K562 (cell line): ENCODE measurements around the gene GAK. TPM values are rescaled to one million over a fixed set of nuclear protein-coding genes. Genes with fewer than 3 reads are reported as not detected.
A peak's percentile ranks its signal among the peaks of the same experiment; 100 is the strongest.

Experiments used
- ATAC-seq: fragments of 200-7000 bp; cut with Tn5 transposase; 3 replicates; pipeline ENCODE4 v1.9.1; 2020; ENCODE audit warnings: moderate library complexity
- BruUV-seq: library from RNA; stranded (reverse); fragments of 400-500 nt; replicated peaks from 2 replicates; lab custom pipeline; 2021; lab: Mats Ljungman, UMichigan
- CTCF ChIA-PET: fragments of 300-600 bp; formaldehyde crosslinking; extraction: SDS; loops from one replicate; lab custom pipeline; 2021; ENCODE audit warnings: low intra/inter-chr PET ratio; lab: Yijun Ruan, JAX
- POLR2A ChIA-PET: fragments of 300-600, 350-650 bp; sonication (Branson Sonifier 250); formaldehyde crosslinking; extraction: SDS; loops from one replicate; lab custom pipeline; 2021; ENCODE audit warnings: antibody characterized with exemption, inconsistent platforms; lab: Yijun Ruan, JAX
- DNase-seq, 4 experiments: peaks; one replicate each; pipeline versions ENCODE4 v3.0.0 to v3.0.0-alpha.2; 2011 to 2018; ENCODE audit warnings: low spot score in 3 of 4, mixed read lengths in 3 of 4; ENCODE audit errors: extremely low read depth in 1 of 4
- FAIRE-seq: peaks from 2 replicates; lab custom pipeline; 2011; peaks lifted over from hg19 to GRCh38; lab: Jason Lieb, UNC
- H2AFZ ChIP-seq: 2 replicates; pipeline ENCODE4 v1.6.0; 2011; ENCODE audit warnings: low read depth, low read length, control low read depth, inconsistent platforms
- H3K27ac ChIP-seq: fragments of 200-600 bp; 3 replicates; pipeline ENCODE4 v1.8.0; 2011; ENCODE audit warnings: low read depth, mild to moderate bottlenecking, control low read depth, inconsistent platforms, low read length, moderate library complexity, mixed read lengths; ENCODE audit errors: extremely low read depth
- H3K27me3 ChIP-seq, 2 experiments: fragments of 300-600 bp in 1 of 2; 2 replicates in 1 of 2; 3 replicates in 1 of 2; pipeline versions ENCODE4 v1.6.0 to v1.8.0; 2011; ENCODE audit warnings: inconsistent platforms in 2 of 2, low read length in 2 of 2, mild to moderate bottlenecking in 1 of 2, mixed read lengths in 1 of 2, moderate library complexity in 1 of 2; ENCODE audit not compliant: control insufficient read depth in 2 of 2, insufficient read depth in 2 of 2
- H3K36me3 ChIP-seq: fragments of 300-600 bp; 3 replicates; pipeline ENCODE4 v1.8.0; 2011; ENCODE audit warnings: mild to moderate bottlenecking, low read length, inconsistent platforms; ENCODE audit not compliant: control insufficient read depth, insufficient read depth
- H3K4me1 ChIP-seq, 2 experiments: fragments of 200-600 bp in 1 of 2; replicated peaks in 1 of 2; 2 replicates in 1 of 2; 3 replicates in 1 of 2; pipeline versions ENCODE4 v1.5.1 to v1.8.0; 2011; ENCODE audit warnings: inconsistent platforms in 2 of 2, low read length in 2 of 2, mild to moderate bottlenecking in 1 of 2, mixed read lengths in 1 of 2, moderate library complexity in 1 of 2; ENCODE audit not compliant: control insufficient read depth in 2 of 2, insufficient read depth in 2 of 2
- H3K4me2 ChIP-seq: 2 replicates; pipeline ENCODE4 v1.6.1; 2011; ENCODE audit warnings: low read length, control low read depth, inconsistent platforms, mixed read lengths; ENCODE audit not compliant: insufficient read depth
- H3K4me3 ChIP-seq: fragments of 200-600 bp; sonication (generic), shearing (Covaris generic); 2 replicates; pipeline ENCODE4 v1.5.1; 2016; ENCODE audit warnings: control low read depth, inconsistent platforms
- H3K79me2 ChIP-seq: fragments of 200-600 bp; 3 replicates; pipeline ENCODE4 v1.8.0; 2011; ENCODE audit warnings: low read length, inconsistent platforms; ENCODE audit not compliant: control insufficient read depth, insufficient read depth
- H3K9ac ChIP-seq, 2 experiments: 2 replicates each; pipeline versions ENCODE4 v1.6.0 to v1.6.1; 2011; ENCODE audit warnings: low read depth in 2 of 2, low read length in 2 of 2, control low read depth in 1 of 2, inconsistent platforms in 1 of 2, mild to moderate bottlenecking in 1 of 2, mixed read lengths in 1 of 2; ENCODE audit not compliant: insufficient read depth in 1 of 2
- H3K9me1 ChIP-seq: one replicate; pipeline ENCODE4 v1.6.0; 2011; ENCODE audit warnings: inconsistent platforms, mild to moderate bottlenecking, low read length, moderate library complexity; ENCODE audit not compliant: control insufficient read depth, insufficient read depth
- H3K9me3 ChIP-seq: replicated peaks from 2 replicates; pipeline ENCODE4 v1.5.1; 2011; ENCODE audit warnings: low read depth, low read length, inconsistent platforms; ENCODE audit not compliant: control insufficient read depth, insufficient read depth
- H4K20me1 ChIP-seq: replicated peaks from 2 replicates; pipeline ENCODE4 v1.6.1; 2011; ENCODE audit warnings: low read length, inconsistent platforms, mixed read lengths; ENCODE audit not compliant: control insufficient read depth, insufficient read depth
- POLR2G ChIP-seq: fragments of 200-400 bp; formaldehyde crosslinking; IDR thresholded peaks from 2 replicates; pipeline ENCODE4 v1.6.1; 2017; ENCODE audit warnings: low read depth, mild to moderate bottlenecking, antibody characterized with exemption, low read length, moderate library complexity
- RBM22 ChIP-seq: fragments of 200-400 bp; formaldehyde crosslinking; IDR thresholded peaks from 2 replicates; pipeline ENCODE4 v1.6.1; 2018; ENCODE audit warnings: low read length, low read depth; ENCODE audit not compliant: poor library complexity, severe bottlenecking
- WGBS: fragments of 100-300 bp; shearing (Covaris generic); methylation state at CpG from one replicate; pipeline ENCODE4 v1.1.6; 2016; ENCODE audit warnings: low coverage, mixed read lengths; ENCODE audit not compliant: insufficient coverage; ENCODE audit errors: missing lambda C conversion rate; 5-methylcytosine and 5-hydroxymethylcytosine counted together
- in situ Hi-C: fragments of 300-500 bp; cut with MboI; formaldehyde crosslinking; loops from 4 replicates; pipeline ENCODE4 v1.15.0; 2018; ENCODE audit warnings: inconsistent platforms, mixed read lengths
- intact Hi-C: fragments of 100-400 bp; cut with micrococcal nuclease; formaldehyde crosslinking; loops from 2 replicates; pipeline ENCODE4 v1.14.2; 2022
- polyA plus RNA-seq, 8 experiments: library from polyadenylated mRNA; depleted of rRNA in 4 of 8; stranded (reverse) in 5 of 8; unstranded in 3 of 8; fragments of >200 nt; fragmentation: Nextera tagmentation in 2 of 8; fragmentation: Illumina TruSeq in 1 of 8; extraction: Ambion mirVana in 2 of 8; extraction: Trizol in 1 of 8; gene quantifications; 2 replicates each; pipeline versions ENCODE4 v1.2.1 to v1.2.3, GENCODE V29; 2011 to 2014; ENCODE audit warnings: inconsistent platforms in 1 of 8, missing spikeins in 1 of 8
- total RNA-seq, 7 experiments: library from RNA; depleted of rRNA in 6 of 7; stranded (reverse); fragments of >200 nt in 6 of 7; fragmentation: Illumina TruSeq in 2 of 7; extraction: Trizol in 2 of 7; gene quantifications; 2 replicates each; pipeline versions ENCODE4 v1.2.1 to v1.2.3, GENCODE V29; 2011 to 2021; ENCODE audit warnings: low replicate concordance in 1 of 7
- TF ChIP-seq, protein P1 (sequence below): fragments of 450-650 bp; formaldehyde crosslinking; IDR thresholded peaks from 2 replicates; pipeline ENCODE4 v1.4.0; 2020; ENCODE audit warnings: mild to moderate bottlenecking, moderate library complexity

GAK gene
- total and polyA plus RNA-seq, 9 of the 15 experiments (the other 6 are each of a cell fraction or from before 2014, with no cell fraction given), result 1.3 to 102 (median 16.2) TPM

DNA sequence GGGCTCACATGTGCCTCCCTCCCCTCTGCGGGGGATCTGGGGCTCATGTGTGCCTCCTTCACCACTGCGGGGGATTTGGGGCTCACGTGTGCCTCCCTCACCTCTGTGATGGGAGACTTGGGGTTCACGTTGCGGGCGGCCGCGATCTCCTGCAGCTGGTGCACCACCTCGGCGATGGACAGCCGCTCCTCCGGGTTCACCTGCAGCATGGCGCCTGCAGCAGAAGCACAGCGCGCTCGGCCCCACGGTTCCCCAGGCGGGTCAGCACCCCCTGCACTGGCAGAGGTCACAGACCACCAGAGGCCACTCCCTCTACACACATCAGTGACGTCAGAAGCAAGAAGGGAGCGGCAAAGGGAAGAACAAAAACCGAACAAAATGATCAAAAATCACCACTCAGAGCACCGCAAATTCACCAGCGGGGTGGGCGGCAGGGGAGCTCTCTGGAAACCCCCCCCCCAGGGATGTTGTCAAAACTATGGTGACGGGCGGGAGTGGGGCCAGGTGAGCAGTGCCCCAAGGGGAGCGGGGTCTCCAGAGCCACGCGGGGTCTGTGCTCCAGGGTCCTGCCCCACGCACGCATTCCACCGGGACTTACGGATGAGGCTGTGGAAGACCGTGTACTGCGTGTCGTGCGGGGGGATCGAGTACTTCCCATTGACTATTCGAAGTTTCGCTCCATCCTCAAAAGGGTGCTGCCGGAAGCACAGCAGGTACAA is 38.7 kb downstream of the GAK start:
- DNase-seq, result no peak
- Histone ChIP-seq H3K4me1 (peaks cover 0 to 24% of the 10 kb centered on the region in 2 experiments; a peak in 2 of 5 replicates), H3K27ac (no peak overlapping the region), H2AFZ (no peak overlapping the region), H3K79me2 (no peaks in the 10 kb centered on the region), H3K9ac (no peak overlapping the region), H3K4me2 (no peak overlapping the region), H3K9me3 (no peaks in the 10 kb centered on the region), H3K4me3 (no peak overlapping the region), H3K36me3 (peaks cover 83% of the 10 kb centered on the region; the same call in 1 of the 3 replicates), H3K9me1 (no peaks in the 10 kb centered on the region), H3K27me3 (no peaks in the 10 kb centered on the region), H4K20me1 (no peaks in the 10 kb centered on the region; the same call in 1 of the 2 replicates)
- ChIA-PET CTCF (no interaction called here), POLR2A (no interaction called here)
- BruUV-seq, result no TSS peak
- no peak for FAIRE-seq
- intact Hi-C loops, result no loop called here
- 96% methylated on average over 25 of the region's 41 CpGs for WGBS
- no peak for ATAC-seq
- TF ChIP-seq, protein P1, sequence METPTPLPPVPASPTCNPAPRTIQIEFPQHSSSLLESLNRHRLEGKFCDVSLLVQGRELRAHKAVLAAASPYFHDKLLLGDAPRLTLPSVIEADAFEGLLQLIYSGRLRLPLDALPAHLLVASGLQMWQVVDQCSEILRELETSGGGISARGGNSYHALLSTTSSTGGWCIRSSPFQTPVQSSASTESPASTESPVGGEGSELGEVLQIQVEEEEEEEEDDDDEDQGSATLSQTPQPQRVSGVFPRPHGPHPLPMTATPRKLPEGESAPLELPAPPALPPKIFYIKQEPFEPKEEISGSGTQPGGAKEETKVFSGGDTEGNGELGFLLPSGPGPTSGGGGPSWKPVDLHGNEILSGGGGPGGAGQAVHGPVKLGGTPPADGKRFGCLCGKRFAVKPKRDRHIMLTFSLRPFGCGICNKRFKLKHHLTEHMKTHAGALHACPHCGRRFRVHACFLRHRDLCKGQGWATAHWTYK (CRISPR knock-in tag), result no peak
- TF ChIP-seq RBM22 (peak; percentile 32), POLR2G (peak; percentile 47)
- in situ Hi-C loops, result no loop called here
